Peyer's patch (tissue), 4 donors: ENCODE results near the gene RUNDC3A. TPM values are rescaled to one million over a fixed set of nuclear protein-coding genes. Genes with fewer than 3 reads are reported as not detected.
A peak's percentile ranks its signal among the peaks of the same experiment; 100 is the strongest.

Experiments used
- DNase-seq, 3 donors: peaks; one replicate each; pipeline ENCODE4 v3.0.0-alpha.2; 2017 to 2019
- H3K27ac ChIP-seq, 4 donors: fragments of 200-600 bp; sonication (generic); one replicate each; pipeline ENCODE4 v1.5.1; 2016 to 2019
- H3K27me3 ChIP-seq, 2 donors: fragments of 200-600 bp; sonication (generic); one replicate each; pipeline ENCODE4 v1.5.1; 2019
- H3K36me3 ChIP-seq, 3 donors: fragments of 200-600 bp; sonication (generic); one replicate each; pipeline ENCODE4 v1.5.1; 2016 to 2019
- H3K4me1 ChIP-seq, 4 donors: fragments of 200-600 bp; sonication (generic); one replicate each; pipeline ENCODE4 v1.5.1; 2016 to 2019
- H3K4me3 ChIP-seq, 4 donors: fragments of 200-600 bp; sonication (generic); 1 replicate in 3 of 4; 2 replicates in 1 of 4; pipeline ENCODE4 v1.5.1; 2016 to 2019; ENCODE audit warnings: mild to moderate bottlenecking in 1 of 4
- H3K9me3 ChIP-seq, 4 donors: fragments of 200-600 bp; sonication (generic); one replicate each; pipeline ENCODE4 v1.5.1; 2016 to 2019; ENCODE audit warnings: mild to moderate bottlenecking in 1 of 4
- CTCF ChIP-seq, 6 experiments: fragments of 450-650 bp in 4 of 6; fragments of 200-600 bp in 2 of 6; sonication (generic) in 1 of 6; IDR thresholded peaks; one replicate each; pipeline ENCODE4 v1.5.1; 2017 to 2019; ENCODE audit warnings: antibody characterized with exemption in 6 of 6, mild to moderate bottlenecking in 3 of 6, moderate library complexity in 1 of 6
- POLR2A ChIP-seq, 2 donors: fragments of 450-650 bp; IDR thresholded peaks; one replicate each; pipeline ENCODE4 v1.5.1; 2017; ENCODE audit warnings: antibody characterized with exemption in 2 of 2, mild to moderate bottlenecking in 2 of 2, moderate library complexity in 2 of 2
- total RNA-seq, 4 donors: library from RNA; depleted of rRNA; stranded (reverse); fragments of >200 nt; gene quantifications; one replicate each; pipeline ENCODE4 v1.1.0, GENCODE V29; 2016

RUNDC3A gene
- total RNA-seq, 4 donors from 2014 or later = 0.88 to 14.9 (median 3.8) TPM

- TF ChIP-seq CTCF (IDR thresholded peaks at IDR 0.05) (no peak), POLR2A (IDR thresholded peaks at IDR 0.05) (no peak)
- H3K27ac ChIP-seq = peak overlapping the region in 2 of 4 donors; percentile 27 to 69
- H3K9me3 ChIP-seq = no peaks in the 10 kb centered on the region
- H3K36me3 ChIP-seq = no peaks in the 10 kb centered on the region
- peak overlapping the region in 3 of 4 donors; percentile 25 to 50 (median 47) for H3K4me3 ChIP-seq
- H3K4me1 ChIP-seq = peaks cover 0 to 21% (median 11%) of the 10 kb centered on the region in 4 donors
- no peaks in the 10 kb centered on the region for H3K27me3 ChIP-seq
- DNase-seq = no peak
These were observed 814 bp upstream of the RUNDC3A start for GRCh38 chr17:44307387-44308186.

GRCh38 chr17:44308865-44309264 lies 464 bp downstream of the RUNDC3A start:
- Histone ChIP-seq H3K36me3 (no peaks in the 10 kb centered on the region), H3K27ac (no peak overlapping the region), H3K4me1 (peaks cover 0 to 21% (median 11%) of the 10 kb centered on the region in 4 donors), H3K9me3 (no peaks in the 10 kb centered on the region), H3K4me3 (peak overlapping the region; percentile 9 to 50 (median 36)), H3K27me3 (no peaks in the 10 kb centered on the region)
- DNase-seq = no peak
- TF ChIP-seq POLR2A (IDR thresholded peaks at IDR 0.05) (no peak), CTCF (IDR thresholded peaks at IDR 0.05) (no peak)

- H3K9me3 ChIP-seq = no peaks in the 10 kb centered on the region
- no peak overlapping the region for H3K4me3 ChIP-seq
- no peak overlapping the region for H3K27ac ChIP-seq
- no peak for DNase-seq
- no peaks in the 10 kb centered on the region for H3K36me3 ChIP-seq
- H3K27me3 ChIP-seq = peaks cover 0 to 2% of the 10 kb centered on the region in 2 donors
- TF ChIP-seq POLR2A (IDR thresholded peaks at IDR 0.05) (no peak), CTCF (IDR thresholded peaks at IDR 0.05) (no peak)
- H3K4me1 ChIP-seq = peaks cover 0 to 21% (median 11%) of the 10 kb centered on the region in 4 donors
These were observed 1.1 kb downstream of the RUNDC3A start for GRCh38 chr17:44309472-44309871.

GRCh38 chr17:44310188-44310587 lies 1.8 kb downstream of the RUNDC3A start:
- Histone ChIP-seq H3K4me1 (peaks cover 0 to 26% (median 14%) of the 10 kb centered on the region in 4 donors), H3K27me3 (peaks cover 0 to 9% of the 10 kb centered on the region in 2 donors), H3K9me3 (no peaks in the 10 kb centered on the region), H3K27ac (no peak overlapping the region), H3K4me3 (no peak overlapping the region), H3K36me3 (no peaks in the 10 kb centered on the region)
- no peak for DNase-seq
- TF ChIP-seq POLR2A (IDR thresholded peaks at IDR 0.05) = no peak
- TF ChIP-seq CTCF (IDR thresholded peaks at IDR 0.05) = no peak

GRCh38 chr17:44310609-44311376 lies 2.4 kb downstream of the RUNDC3A start:
- H3K27ac ChIP-seq = no peak overlapping the region
- no peak for TF ChIP-seq CTCF (IDR thresholded peaks at IDR 0.05)
- no peak for TF ChIP-seq POLR2A (IDR thresholded peaks at IDR 0.05)
- H3K27me3 ChIP-seq = peaks cover 0 to 14% of the 10 kb centered on the region in 2 donors
- DNase-seq = no peak
- H3K4me1 ChIP-seq = peaks cover 0 to 32% (median 15%) of the 10 kb centered on the region in 4 donors
- H3K4me3 ChIP-seq = no peak overlapping the region
- H3K9me3 ChIP-seq = no peaks in the 10 kb centered on the region
- H3K36me3 ChIP-seq = no peaks in the 10 kb centered on the region
